GM21737 (cell line): Measurements from ENCODE around the gene NOXA1.
"Not testable (repeated sequence)": the region's sequence is repeated elsewhere in the genome, so short reads cannot be mapped to it uniquely, and the experiment has no call there.

ENCODE experiments used
- ATAC-seq: cut with Tn5 transposase; IDR thresholded peaks from one replicate; pipeline ENCODE4 v1.9.1; 2021; ENCODE audit warnings: mild to moderate bottlenecking, moderate library complexity; ENCODE audit not compliant: unreplicated experiment

Gene NOXA1

DNA sequence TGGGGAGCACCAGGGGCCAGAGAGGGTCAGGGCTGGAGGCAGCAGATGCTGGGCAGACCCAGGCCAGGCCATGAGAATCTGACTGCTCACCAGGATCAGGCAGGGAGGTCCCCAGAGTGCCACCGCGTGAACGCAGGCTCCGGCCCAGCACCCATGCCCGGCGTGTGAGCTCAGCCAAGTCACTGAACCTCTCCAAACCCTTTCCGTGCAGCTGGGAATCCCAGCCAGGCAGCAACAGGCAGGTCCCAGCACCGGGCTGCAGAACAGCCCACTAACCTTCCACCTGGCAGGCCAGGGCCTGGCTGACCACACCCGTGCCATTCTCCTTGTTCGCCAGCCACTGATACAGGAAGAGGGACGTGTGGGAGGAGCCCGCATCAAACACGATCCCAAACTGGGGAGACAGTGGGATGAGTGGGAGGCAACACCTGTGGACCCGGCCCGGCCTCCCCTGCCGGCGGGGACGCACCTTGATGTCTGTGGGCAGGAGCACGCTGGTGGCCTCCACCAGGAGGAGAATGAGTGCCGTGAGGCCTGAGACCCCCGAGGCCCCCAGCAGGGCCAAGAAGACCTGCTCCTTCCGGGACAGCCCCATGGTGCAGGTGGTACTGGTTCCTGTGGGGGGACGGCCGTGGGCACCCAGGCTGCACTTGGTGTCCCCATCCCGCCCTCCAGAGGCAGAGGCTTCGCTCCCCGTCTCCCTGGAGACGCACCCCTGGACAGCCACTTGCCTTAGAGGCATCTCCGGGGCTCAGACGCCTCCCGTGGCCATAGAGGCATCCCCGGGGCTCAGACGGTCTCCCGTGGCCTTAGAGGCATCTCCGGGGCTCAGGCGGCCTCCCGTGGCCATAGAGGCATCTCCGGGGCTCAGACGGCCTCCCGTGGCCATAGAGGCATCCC, 14.7 kb downstream of the NOXA1 start:
- no peak for ATAC-seq

DNA sequence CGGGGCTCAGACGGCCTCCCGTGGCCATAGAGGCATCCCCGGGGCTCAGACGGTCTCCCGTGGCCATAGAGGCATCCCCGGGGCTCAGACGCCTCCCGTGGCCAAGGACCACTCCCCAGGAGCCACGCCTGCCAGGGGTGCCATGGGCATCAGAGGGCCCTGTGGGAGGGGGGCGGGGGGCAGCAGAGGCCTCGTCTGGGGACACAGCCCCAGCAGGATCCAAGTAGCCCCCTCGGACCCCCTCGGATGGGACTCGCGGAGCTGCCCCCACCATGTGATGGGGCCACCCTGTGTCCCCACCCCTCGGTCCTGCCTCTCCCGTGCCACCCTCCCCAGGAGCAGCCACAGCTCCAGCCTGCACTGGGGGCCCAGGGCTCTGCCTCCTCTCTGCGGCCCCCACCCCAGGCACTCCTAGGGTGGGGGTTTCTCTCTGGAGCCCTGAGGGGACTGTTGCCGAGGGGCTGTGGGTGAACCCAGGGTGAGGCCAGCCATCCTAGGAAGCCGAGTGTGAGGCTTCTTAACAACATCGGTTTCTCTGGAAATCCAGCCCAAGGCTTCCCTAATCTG, 15.5 kb downstream of the NOXA1 start:
- ATAC-seq = no peak

DNA sequence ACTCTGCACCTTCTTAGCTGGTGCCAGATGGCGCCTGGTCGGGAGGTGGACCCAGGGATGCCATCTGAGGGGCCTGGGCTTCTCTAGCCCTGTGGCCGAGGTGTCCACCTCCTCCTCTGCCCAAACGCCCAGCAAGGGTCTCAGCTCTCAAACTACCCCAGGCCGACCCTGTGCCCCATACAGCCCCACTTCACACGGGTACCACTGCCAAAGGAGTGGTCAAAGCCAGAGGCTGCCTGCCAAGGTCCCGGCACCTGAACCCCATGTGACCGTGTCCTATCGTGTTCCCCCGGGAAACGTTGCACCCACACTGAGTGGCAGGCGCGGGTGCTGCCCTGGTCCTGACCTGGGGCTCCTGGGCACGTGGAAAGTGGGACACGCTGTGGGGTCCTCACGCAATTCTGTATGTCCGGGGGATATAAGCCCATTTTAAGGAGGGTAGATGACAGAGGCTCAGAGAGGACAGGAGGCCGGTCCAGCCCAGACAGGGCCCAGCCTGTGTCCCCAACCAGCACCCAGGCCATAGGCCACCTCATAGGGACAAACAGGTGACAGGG, 16.0 kb downstream of the NOXA1 start:
- no peak for ATAC-seq

DNA sequence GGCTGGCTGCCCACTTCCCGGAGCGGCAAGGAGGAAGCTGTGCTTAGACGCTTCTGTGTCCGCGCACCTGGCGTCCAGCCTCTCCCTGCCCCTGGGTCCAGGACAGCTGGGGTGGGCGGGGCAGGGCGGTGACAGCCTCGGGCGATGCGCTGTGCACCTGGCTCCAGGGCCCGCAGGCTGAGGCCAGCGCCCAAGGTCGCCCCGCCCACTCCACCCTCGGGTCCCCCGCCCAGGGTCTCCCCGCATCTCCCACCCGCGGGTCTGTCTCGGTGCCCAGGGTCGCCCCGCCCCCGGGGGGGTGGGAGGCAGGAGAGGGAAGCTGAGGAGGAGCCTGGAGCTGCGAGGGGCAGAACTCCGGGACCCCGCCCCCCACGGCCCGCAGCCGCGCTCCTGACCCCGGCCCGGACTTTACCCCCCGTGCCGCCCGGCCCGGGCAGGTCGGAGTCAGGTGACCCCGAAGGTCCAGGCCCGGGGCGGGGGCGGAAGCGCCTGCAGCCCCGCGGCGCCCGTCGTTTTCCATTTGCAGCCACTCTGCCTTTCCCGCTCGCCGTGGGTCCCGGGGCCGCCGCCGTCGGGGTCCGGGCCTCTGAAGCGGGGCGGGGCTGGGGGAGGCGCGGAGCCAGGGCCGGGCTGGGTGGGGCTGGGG, 18.2 kb downstream of the NOXA1 start, which contains the start of gene ENTPD8:
Gene ENTPD8, minus strand, starts transcription at position 69 of the 646 bp plus-strand sequence. CDS start 3,072 bp downstream, outside the sequence.
- ATAC-seq = no peak

DNA sequence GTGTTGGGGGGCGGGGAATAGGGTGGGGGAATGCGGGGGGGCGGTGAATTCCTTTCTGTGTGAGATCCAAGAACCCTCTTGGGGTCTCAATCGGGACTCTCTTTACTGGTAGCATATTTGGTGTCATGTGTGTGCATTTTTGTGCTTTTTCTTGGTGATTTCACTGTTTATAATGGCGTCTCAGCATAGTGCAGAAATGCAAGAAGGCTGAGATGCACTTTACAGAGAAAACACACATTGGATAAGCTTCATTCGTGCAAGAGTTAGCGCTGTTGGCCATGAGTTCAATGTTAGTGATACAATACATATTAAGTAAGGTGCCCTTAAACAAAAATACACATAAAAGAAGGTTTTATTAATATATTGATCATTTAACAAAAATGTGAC, 18.7 kb downstream of the NOXA1 start:
- no peak for ATAC-seq

DNA sequence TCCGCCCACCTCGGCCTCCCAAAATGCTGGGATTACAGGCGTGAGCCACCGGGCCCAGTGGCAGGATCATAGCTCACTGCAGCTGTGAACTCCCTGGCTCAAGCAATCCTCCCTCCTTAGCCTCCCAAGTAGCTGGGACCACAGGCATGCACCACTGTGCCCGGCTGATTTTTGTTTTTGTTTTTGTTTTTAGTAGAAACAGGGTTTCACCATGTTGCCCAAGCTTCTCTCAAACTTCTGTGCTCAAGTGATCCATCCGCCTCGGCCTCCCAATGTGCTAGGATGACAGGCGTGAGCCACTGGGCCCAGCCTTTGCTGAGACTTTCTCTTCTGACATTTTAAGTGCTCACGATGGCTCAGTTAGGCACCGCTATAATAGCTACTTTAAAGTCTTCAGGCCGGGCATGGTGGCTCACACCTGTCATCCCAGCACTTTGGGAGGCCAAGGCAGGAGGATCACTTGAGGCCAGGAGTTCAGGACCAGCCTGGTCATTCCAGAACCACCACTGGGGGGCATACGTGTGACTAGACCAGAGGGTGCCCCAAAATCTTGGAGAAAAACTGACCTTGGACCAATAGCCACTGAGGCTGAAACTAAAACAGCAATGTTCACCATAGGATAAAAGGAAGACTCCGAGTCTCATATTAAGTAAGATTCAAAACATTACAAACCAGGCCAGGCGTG, 21.1 kb downstream of the NOXA1 start:
- ATAC-seq = no peak

DNA sequence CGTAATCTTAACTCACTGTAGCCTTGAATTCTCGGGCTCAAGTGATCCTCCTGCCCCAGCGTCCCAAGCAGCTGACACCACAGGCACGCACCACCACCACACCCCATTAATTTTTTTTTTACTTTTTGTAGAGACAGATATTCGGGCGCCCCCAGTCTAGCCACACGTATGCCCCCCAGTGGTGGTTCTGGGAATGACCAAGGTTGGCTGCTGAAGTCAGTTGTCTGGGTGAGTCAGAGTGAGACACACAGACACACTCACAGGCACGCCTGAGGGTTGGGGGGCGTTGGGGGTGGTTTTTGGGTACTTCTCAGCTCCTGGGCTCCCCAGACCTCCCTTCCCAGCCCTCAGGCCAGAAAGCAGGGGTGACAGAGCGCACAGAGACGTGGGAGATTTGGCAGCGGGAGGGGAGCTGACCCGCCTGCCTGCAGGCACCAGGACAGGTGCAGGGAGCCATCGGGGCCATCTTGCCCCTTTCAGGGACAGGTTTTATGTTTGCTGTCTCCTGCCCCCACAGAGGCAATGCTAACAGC, 22.1 kb downstream of the NOXA1 start:
- ATAC-seq = peak; percentile 47

DNA sequence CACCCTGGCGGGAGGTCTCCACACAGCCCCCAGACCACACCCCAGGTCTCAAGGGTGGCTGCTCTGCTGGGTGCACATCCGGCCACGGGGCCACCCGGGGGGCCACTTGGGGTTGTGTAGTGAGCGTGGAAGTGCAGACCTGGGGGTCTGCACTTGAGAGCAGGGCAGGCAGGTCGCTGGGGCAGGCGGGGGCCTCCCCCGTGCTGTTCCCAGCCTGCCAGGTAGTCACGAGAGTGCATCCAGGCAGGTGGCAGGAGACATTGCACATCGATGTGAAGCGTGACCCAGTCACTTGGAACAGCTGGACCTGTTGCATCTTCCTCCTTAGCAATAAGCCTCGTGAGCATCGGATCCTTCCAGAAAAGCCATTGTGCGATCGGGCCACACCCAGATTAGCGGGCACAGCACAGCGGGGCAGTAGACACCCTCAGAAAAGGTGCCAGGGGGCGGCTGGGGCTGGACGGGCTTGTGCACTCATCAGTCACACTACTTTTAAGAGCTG, 22.8 kb downstream of the NOXA1 start:
- no peak for ATAC-seq

DNA sequence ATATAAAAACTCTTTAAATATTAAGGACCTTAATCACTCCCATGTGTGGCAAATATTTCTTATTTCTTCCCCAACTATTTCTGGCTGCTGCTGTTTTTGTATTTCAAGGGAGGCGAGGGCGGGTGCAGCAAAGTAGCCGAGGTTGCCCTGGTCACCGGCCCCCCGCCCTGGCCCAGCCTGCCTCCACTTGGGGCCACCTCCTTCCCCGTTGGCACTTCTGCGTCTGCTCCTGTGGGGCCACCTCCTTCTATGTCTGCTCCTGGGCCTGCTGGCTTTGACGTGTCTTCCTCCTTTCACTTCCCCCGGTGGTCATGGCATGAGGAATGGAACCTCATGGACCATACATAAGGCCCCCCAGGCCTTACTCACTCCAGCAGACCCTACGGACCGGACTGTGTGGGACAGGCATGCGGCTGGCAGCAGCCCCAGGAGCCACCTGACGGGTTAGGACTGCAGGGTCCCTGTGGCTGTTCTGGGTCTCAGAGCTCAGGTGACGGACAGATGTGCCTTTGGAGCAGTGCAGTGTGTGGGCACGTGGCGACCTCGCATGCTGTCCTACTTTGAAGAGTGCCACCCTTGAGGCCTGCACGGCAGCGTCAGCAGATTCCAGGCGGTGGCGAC, 23.8 kb downstream of the NOXA1 start:
- no peak for ATAC-seq

DNA sequence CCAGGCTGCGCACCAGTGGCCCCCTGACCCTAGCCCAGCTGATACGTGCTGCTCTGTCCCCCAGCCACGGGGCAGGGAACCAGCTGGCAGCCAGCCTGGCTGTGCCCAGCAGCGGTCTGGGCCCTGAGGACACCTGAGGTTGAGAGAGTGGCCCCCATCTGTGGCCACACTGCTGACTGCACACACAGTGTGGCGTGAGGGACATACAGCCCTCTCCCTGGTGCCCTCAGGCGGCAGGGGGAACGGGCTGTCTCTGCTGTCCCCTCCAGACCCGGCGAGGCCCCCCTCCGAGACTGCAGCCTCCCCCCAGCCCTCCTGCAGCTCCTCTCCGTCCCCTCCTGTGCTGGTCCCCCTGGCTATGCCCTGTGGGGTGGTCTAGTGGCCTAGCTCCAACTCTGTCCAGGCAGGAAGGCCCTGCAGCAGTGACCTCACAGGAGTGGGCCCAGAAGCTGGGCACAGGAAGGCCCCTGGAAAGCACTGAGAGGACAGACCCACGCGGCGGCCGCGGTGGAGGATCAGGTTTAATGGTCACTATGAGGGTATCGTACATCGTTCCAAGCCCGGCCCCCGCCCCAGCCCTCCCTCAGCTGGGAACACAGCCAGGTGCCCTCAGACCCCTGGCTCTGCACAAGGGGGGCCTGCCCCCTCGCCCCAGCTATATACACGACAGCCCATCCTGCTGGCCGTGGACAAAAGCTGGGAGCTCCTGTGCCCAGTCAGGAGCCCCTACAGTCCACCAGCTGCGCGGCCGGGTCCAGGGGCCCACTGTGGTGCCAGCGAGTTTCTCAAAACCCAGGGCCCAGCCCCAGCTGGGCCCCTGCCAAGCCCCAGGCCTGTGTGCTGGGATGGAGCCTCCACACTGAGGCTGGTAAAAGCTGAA, 24.8 kb downstream of the NOXA1 start:
- ATAC-seq = no peak

DNA sequence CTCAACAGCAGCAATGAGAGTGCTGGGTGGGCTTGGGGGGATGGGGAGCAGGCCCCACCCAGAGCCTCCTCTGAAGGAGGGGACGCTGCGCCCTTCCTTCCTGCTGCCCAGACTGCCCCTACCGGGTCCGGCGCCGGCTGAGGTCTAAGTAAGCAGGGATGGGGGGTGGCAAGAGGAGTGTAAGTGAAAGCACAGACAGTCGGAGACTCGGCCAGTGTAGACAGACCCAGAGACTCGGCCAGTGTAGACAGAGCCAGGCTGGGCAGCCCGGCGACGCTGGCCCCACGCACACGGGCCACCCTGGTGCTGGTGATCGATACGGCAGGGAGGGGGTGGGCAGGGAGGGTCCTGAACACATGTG, 25.4 kb downstream of the NOXA1 start:
- ATAC-seq = no peak

DNA sequence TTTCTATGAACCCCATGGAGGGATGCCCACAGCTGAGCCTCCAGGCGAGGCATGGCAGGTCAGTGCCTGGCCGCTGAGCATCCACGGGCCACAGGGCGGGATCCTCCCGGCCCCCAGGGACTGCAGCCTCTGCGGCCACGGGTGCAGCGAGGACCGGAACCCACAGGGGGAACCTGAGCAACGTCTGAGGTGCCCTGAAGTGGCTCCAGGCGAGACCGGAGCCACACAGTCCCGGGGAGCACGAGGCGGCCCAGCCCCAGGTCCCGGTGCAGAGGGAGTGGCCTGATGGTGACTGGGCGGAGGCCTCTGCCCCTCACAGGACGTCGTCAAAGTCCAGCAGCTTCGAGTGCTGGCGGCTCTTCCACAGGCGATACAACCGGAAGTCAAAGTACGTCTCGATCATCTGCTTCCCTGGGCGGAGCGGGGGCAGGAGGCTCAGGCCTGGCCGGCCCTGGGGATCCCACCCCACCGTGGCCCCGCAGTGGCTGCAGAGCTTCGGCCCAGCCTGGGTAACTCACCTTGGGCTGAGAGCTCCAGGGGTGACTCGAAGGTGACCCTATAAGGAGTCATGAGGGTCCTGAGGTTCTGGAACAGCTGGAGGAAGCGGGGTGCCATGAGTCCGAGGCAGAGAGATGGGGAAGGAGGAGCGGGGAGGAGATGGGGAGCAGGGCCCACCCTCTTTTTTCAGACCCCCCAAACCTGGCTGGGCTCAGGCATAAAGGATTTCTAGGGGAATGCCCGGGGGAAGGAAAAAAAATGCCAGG, 26.1 kb downstream of the NOXA1 start:
- ATAC-seq = no peak

DNA sequence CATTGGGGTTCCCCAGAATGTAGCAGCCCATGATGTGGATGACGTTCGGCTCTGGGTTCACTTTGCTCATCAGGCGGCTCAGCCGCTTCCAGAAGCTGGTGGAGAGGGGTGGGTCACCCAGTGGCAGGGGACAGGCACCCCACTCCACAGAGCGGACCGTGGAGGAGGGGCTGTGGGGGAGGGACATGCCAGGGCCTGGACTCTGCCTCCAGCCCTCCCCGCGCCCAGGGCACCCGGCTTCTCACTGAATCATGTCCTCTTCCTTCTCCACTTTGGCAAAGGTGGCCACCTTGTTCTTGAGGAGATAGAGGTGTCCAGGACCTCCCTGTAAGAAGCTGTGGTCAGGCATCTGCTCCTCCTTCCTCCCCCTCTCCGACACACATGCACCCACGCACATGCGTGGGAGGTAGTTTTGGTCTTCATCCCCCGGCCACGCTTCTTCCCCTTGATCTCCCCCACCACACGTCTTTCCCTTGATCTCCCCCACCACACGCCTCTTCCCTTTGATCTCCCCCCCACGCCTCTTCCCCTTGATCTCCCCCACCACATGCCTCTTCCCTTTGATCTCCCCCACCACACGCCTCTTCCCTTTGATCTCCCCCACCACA, 26.8 kb downstream of the NOXA1 start:
- ATAC-seq = no peak

DNA sequence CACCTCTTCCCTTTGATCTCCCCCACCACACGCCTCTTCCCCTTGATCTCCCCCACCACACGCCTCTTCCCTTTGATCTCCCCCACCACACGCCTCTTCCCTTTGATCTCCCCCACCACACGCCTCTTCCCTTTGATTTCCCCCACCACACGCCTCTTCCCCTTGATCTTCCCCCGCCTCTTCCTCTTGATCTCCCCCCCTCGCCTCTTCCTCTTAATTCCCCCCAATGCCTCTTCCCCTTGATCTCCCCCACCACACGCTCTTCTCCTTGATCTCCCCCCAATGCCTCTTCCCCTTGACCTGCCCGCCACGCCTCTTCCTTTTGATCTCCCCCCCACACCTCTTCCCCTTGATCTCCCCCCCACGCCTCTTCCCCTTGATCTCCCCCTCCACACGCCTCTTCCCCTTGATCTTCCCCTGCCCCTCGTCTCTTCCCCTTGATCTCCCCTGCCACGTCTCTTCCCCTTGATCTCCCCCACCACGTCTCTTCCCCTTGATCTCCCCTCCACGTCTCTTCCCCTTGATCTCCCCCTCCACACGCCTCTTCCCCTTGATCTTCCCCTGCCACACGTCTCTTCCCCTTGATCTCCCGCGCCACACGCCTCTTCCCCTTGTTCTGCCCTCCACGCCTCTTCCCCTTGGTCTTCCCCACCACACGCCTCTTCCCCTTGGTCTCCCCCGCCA, 27.5 kb downstream of the NOXA1 start:
- ATAC-seq = not testable (repeated sequence)

DNA sequence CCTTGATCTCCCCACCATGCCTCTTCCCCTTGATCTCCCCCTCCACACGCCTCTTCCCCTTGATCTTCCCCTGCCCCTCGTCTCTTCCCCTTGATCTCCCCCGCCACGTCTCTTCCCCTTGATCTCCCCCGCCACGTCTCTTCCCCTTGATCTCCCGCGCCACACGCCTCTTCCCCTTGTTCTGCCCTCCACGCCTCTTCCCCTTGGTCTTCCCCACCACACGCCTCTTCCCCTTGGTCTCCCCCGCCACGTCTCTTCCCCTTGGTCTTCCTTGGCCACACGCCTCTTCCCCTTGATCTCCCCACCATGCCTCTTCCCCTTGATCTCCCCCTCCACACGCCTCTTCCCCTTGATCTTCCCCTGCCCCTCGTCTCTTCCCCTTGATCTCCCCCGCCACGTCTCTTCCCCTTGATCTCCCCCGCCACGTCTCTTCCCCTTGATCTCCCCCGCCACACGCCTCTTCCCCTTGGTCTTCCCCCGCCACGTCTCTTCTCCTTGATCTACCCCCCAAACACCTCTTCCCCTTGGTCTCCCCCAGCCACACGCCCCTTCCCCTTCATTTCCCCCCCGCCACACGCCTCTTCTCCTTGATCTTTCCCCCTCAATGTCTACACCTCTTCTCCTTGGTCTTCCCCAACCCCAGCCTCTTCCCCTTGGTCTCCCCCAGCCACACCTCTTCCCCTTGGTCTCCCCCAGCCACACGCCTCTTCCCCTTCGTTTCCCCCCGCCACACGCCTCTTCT, 28.2 kb downstream of the NOXA1 start:
- ATAC-seq = not testable (repeated sequence)

DNA sequence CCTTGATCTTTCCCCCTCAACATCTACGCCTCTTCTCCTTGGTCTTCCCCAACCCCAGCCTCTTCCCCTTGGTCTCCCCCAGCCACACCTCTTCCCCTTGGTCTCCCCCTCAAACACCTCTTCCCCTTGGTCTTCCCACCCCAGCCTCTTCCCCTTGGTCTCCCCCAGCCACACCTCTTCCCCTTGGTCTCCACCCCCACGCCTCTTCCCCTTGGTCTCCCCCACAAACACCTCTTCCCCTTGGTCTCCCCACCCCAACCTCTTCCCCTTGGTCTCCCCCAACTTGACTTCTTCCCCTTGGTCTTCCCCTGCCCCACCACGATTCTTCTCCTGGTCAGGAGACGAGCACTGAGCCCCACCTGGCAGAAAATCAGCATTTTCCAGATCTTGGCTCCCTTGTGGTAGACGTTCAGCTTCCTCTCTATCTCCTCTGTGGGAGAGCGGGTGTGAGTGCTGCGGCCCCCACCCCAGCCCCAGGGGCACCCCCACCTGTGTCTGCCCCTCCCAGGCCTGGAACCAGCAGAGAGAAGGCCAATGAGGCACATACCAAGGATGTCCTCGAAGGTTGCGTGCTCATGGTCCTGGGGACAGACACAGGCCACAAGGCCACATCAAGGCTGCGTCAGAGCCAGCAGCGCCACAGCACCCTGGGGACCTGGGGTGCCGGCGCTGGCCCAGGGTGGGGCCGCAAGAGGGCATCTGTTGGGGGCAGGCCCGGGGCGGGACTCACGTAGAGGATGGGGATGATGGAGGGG, 29.0 kb downstream of the NOXA1 start:
- ATAC-seq = no peak
